Mesendoderm (in vitro differentiated cells): Measurements from ENCODE around the gene TXNDC16.
A peak's percentile ranks its signal among the peaks of the same experiment; 100 is the strongest.
"Not testable (repeated sequence)": the region's sequence is repeated elsewhere in the genome, so short reads cannot be mapped to it uniquely, and the experiment has no call there.

Experiments
- DNase-seq: peaks from one replicate; pipeline ENCODE4 v3.0.0; 2013
- H2AK5ac ChIP-seq: 2 replicates; pipeline ENCODE4 v1.6.1; 2013; ENCODE audit warnings: low read length, inconsistent platforms
- H2BK120ac ChIP-seq: 2 replicates; pipeline ENCODE4 v1.6.1; 2013; ENCODE audit warnings: low read depth, mild to moderate bottlenecking, low read length, moderate library complexity, mixed read lengths
- H2BK15ac ChIP-seq: replicated peaks from 2 replicates; pipeline ENCODE4 v1.6.1; 2013; ENCODE audit warnings: low read depth, mild to moderate bottlenecking, moderate library complexity
- H2BK5ac ChIP-seq: 2 replicates; pipeline ENCODE4 v1.6.1; 2013; ENCODE audit warnings: low read length, inconsistent platforms
- H3K18ac ChIP-seq: 2 replicates; pipeline ENCODE4 v1.6.1; 2013; ENCODE audit warnings: mild to moderate bottlenecking, low read length, mixed read lengths
- H3K23ac ChIP-seq: one replicate; pipeline ENCODE4 v1.6.1; 2013; ENCODE audit warnings: low read length
- H3K27ac ChIP-seq: 2 replicates; pipeline ENCODE4 v1.5.1; 2013; ENCODE audit warnings: low read depth, mild to moderate bottlenecking, inconsistent platforms, low read length, moderate library complexity
- H3K27me3 ChIP-seq: 2 replicates; pipeline ENCODE4 v1.6.1; 2013; ENCODE audit warnings: low read length, control low read depth, mild to moderate bottlenecking, inconsistent platforms; ENCODE audit not compliant: insufficient read depth, poor library complexity
- H3K36me3 ChIP-seq: 2 replicates; pipeline ENCODE4 v1.6.1; 2013; ENCODE audit warnings: low read length, inconsistent platforms; ENCODE audit not compliant: control insufficient read depth, insufficient read depth
- H3K4ac ChIP-seq: one replicate; pipeline ENCODE4 v1.6.1; 2013; ENCODE audit warnings: low read depth, mild to moderate bottlenecking, low read length, moderate library complexity
- H3K4me1 ChIP-seq: 2 replicates; pipeline ENCODE4 v1.6.1; 2013; ENCODE audit warnings: low read depth, low read length, inconsistent platforms; ENCODE audit not compliant: control insufficient read depth
- H3K4me2 ChIP-seq: 2 replicates; pipeline ENCODE4 v1.6.1; 2013; ENCODE audit warnings: low read length
- H3K4me3 ChIP-seq: 2 replicates; pipeline ENCODE4 v1.5.1; 2013; ENCODE audit warnings: mild to moderate bottlenecking, low read length
- H3K56ac ChIP-seq: one replicate; pipeline ENCODE4 v1.6.1; 2013; ENCODE audit warnings: low read length
- H3K79me1 ChIP-seq: 2 replicates; pipeline ENCODE4 v1.6.1; 2013; ENCODE audit warnings: low read length, inconsistent platforms
- H3K79me2 ChIP-seq: 2 replicates; pipeline ENCODE4 v1.6.1; 2013; ENCODE audit warnings: mild to moderate bottlenecking, low read length; ENCODE audit not compliant: control insufficient read depth, insufficient read depth
- H3K9ac ChIP-seq: 2 replicates; pipeline ENCODE4 v1.6.1; 2013; ENCODE audit warnings: low read length, inconsistent platforms
- H4K5ac ChIP-seq: one replicate; pipeline ENCODE4 v1.6.1; 2013; ENCODE audit warnings: low read length
- H4K8ac ChIP-seq: one replicate; pipeline ENCODE4 v1.6.1; 2013; ENCODE audit warnings: low read depth, mild to moderate bottlenecking, control low read depth, low read length, moderate library complexity
- WGBS: extraction: QIAGEN DNeasy Blood & Tissue Kit; methylation state at CpG from one replicate; pipeline ENCODE4 v1.1.7; 2013; ENCODE audit warnings: low lambda C conversion rate, missing lambda C conversion rate; ENCODE audit not compliant: insufficient coverage; ENCODE audit errors: extremely low coverage; 5-methylcytosine and 5-hydroxymethylcytosine counted together

The TXNDC16 gene

DNA sequence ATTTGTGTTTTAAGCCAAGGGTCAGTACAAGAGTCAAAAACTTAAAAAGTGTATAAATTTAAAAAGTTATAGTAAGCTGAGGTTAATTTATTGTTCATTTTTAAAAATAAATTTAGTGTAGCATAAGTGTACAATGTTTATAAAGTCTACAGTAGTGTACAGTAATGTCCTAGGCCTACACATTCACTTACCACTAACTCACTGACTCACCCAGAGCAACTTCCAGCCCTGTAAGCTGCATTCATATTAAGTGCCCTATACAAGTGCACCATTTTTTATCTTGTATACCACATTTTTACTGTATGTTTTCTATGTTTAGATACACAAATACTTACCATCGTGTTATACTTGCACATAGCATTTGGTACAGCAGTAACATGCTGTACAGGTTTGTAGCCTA, 38.0 kb upstream of the TXNDC16 start:
- WGBS, result no CpG with 5 or more reads among the region's 1 CpG
- Histone ChIP-seq H4K8ac (no peak overlapping the region), H3K27me3 (no peaks in the 10 kb centered on the region), H3K36me3 (no peaks in the 10 kb centered on the region), H3K18ac (no peak overlapping the region), H3K4ac (no peak overlapping the region), H3K23ac (no peak overlapping the region), H3K4me1 (no peaks in the 10 kb centered on the region), H2BK15ac (no peak overlapping the region), H2BK120ac (no peak overlapping the region), H2AK5ac (no peak overlapping the region), H2BK5ac (no peak overlapping the region), H3K79me2 (no peaks in the 10 kb centered on the region), H3K79me1 (no peaks in the 10 kb centered on the region), H4K5ac (no peak overlapping the region), H3K4me2 (no peak overlapping the region), H3K27ac (no peak overlapping the region), H3K9ac (no peak overlapping the region), H3K56ac (no peak overlapping the region), H3K4me3 (no peak overlapping the region)
- no peak for DNase-seq

DNA sequence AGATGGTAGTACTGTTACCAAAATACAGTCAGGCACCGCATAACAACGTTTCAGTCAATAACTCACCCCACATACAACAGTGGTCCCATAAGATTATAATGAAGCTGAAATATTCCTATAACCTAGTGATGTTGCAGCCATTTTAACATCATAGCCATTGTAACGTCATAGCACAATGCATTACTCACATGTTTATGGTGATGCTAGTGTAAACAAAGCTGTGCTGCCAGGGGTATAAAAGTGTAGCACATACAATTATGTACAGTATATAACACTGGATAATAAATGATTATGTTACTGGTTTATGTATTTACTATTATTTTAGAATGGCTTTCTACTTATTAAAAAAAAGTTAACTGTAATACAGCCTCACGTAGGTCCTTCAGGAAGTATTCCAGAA, 37.3 kb upstream of the TXNDC16 start:
- Histone ChIP-seq H3K9ac (no peak overlapping the region), H3K23ac (no peak overlapping the region), H3K27me3 (no peaks in the 10 kb centered on the region), H4K5ac (no peak overlapping the region), H3K27ac (no peak overlapping the region), H3K56ac (no peak overlapping the region), H3K4me3 (no peak overlapping the region), H2BK5ac (no peak overlapping the region), H3K79me2 (no peaks in the 10 kb centered on the region), H3K36me3 (no peaks in the 10 kb centered on the region), H2BK120ac (no peak overlapping the region), H2BK15ac (no peak overlapping the region), H3K4me2 (no peak overlapping the region), H3K79me1 (no peaks in the 10 kb centered on the region), H4K8ac (no peak overlapping the region), H2AK5ac (no peak overlapping the region), H3K4ac (no peak overlapping the region), H3K4me1 (no peaks in the 10 kb centered on the region), H3K18ac (no peak overlapping the region)
- WGBS, result no CpG with 5 or more reads among the region's 4 CpGs
- DNase-seq, result no peak

DNA sequence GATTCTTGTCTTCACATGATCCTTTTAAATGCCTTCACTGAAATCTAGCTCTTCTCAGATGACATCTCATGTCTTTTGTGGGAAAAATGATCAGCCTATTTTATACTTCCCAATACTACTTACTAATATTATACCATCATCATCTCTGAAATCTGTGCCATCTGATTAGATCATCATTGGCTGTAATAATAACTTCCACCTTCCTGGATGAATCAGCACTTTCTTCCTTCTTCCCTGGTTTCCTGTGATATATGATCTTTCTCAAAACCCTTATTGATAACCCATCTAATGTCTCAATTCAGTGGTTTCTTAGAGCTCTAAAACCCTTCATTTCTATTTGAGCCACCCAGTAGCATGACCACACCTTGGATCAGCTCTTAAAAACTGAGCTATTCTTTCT, 31.2 kb upstream of the TXNDC16 start:
- no peak overlapping the region for H2BK5ac ChIP-seq
- H3K79me1 ChIP-seq, result no peaks in the 10 kb centered on the region
- H3K4ac ChIP-seq, result no peak overlapping the region
- no peak overlapping the region for H3K4me3 ChIP-seq
- no peaks in the 10 kb centered on the region for H3K27me3 ChIP-seq
- no peak overlapping the region for H3K4me2 ChIP-seq
- H3K23ac ChIP-seq, result no peak overlapping the region
- no peak overlapping the region for H3K18ac ChIP-seq
- no peak overlapping the region for H2BK120ac ChIP-seq
- no peak overlapping the region for H3K27ac ChIP-seq
- H3K36me3 ChIP-seq, result no peaks in the 10 kb centered on the region
- no peak overlapping the region for H4K5ac ChIP-seq
- H3K4me1 ChIP-seq, result no peaks in the 10 kb centered on the region
- H3K9ac ChIP-seq, result no peak overlapping the region
- H3K79me2 ChIP-seq, result no peaks in the 10 kb centered on the region
- no peak overlapping the region for H2AK5ac ChIP-seq
- no peak overlapping the region for H2BK15ac ChIP-seq
- H4K8ac ChIP-seq, result no peak overlapping the region
- H3K56ac ChIP-seq, result no peak overlapping the region
- DNase-seq, result no peak

DNA sequence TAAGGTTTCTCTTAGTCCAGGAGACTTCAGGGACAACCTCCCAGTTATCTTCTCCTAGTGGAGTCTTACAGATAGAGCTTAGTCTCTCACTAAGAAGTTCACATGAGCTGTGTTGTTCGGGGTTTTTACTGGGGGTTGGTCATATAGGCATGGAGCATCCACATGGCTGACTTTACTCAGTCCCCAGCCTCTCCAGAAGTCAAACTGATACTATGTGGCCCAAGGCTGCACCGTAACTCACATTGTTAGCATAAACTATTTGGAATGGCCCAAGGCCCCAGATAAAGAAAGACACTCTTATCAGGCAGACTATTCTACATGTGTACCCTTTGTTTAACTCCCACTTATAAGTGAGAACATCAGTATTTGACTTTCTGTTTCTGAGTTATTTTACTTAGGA, 23.6 kb upstream of the TXNDC16 start:
- Histone ChIP-seq H3K27me3 (no peaks in the 10 kb centered on the region), H3K4ac (no peak overlapping the region), H3K23ac (no peak overlapping the region), H3K27ac (no peak overlapping the region), H3K79me1 (no peaks in the 10 kb centered on the region), H3K56ac (no peak overlapping the region), H3K79me2 (no peaks in the 10 kb centered on the region), H3K36me3 (no peaks in the 10 kb centered on the region), H2BK15ac (no peak overlapping the region), H3K9ac (no peak overlapping the region), H3K4me1 (no peaks in the 10 kb centered on the region), H2BK5ac (no peak overlapping the region), H3K18ac (no peak overlapping the region), H2AK5ac (no peak overlapping the region), H4K5ac (no peak overlapping the region), H3K4me3 (no peak overlapping the region), H3K4me2 (no peak overlapping the region), H4K8ac (no peak overlapping the region), H2BK120ac (no peak overlapping the region)
- no CpG with 5 or more reads among the region's 2 CpGs for WGBS
- DNase-seq, result no peak

DNA sequence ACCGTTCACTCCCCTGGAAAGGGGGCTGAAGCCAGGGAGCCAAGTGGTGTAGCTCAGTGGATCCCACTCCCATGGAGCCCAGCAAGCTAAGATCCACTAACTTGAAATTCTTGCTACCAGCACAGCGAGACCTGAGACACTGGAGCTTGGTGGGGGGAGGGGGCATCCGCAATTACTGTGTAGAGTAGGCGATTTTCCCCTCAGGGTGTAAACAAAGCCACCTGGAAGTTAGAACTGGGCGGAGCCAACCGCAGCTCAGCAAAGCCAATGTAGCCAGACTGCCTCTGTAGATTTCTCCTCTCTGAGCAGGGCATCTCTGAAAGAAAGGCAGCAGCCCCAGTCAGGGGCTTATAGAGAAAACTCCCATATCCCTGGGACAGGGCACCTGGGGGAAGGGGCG, 16.1 kb upstream of the TXNDC16 start:
- H3K9ac ChIP-seq, H3K4me3 ChIP-seq, H3K27ac ChIP-seq, H3K79me2 ChIP-seq, H4K8ac ChIP-seq, H2BK5ac ChIP-seq, H3K4me1 ChIP-seq, H2BK120ac ChIP-seq, H2AK5ac ChIP-seq, H3K56ac ChIP-seq, H3K18ac ChIP-seq, H3K4me2 ChIP-seq, H3K36me3 ChIP-seq, H3K4ac ChIP-seq, H2BK15ac ChIP-seq, H3K27me3 ChIP-seq, H4K5ac ChIP-seq, H3K23ac ChIP-seq, H3K79me1 ChIP-seq: not testable (repeated sequence)
- WGBS, result no CpG with 5 or more reads among the region's 7 CpGs
- DNase-seq, result peak; percentile 26

DNA sequence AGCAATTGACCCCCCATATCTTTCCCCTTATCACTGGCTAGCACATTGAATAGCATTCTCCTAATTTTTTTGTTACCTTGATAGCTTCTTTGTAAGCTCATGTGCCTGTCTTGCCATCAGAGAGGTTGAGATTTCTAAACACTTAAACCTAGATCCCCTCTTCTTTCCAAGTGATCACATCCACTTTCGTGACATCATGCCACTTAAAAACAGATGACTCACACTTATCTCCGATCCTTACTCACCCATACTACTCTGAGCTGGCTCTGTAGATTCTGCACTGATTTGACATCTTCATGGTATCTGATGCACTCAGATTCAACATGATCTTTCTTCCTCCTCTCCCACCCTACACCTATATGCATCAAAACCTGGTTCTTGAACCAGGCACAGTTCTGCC, 10.8 kb upstream of the TXNDC16 start:
- no peak overlapping the region for H3K4ac ChIP-seq
- H2AK5ac ChIP-seq, result no peak overlapping the region
- no peak overlapping the region for H4K8ac ChIP-seq
- no peak overlapping the region for H3K4me3 ChIP-seq
- H4K5ac ChIP-seq, result no peak overlapping the region
- H3K4me1 ChIP-seq, result no peaks in the 10 kb centered on the region
- peak; percentile 19 for DNase-seq
- no peak overlapping the region for H3K4me2 ChIP-seq
- no peak overlapping the region for H2BK5ac ChIP-seq
- H3K27ac ChIP-seq, result no peak overlapping the region
- H3K79me2 ChIP-seq, result no peaks in the 10 kb centered on the region
- no peak overlapping the region for H3K18ac ChIP-seq
- H3K79me1 ChIP-seq, result no peaks in the 10 kb centered on the region
- no peak overlapping the region for H3K23ac ChIP-seq
- H3K9ac ChIP-seq, result no peak overlapping the region
- WGBS, result no CpG with 5 or more reads among the region's 2 CpGs
- no peaks in the 10 kb centered on the region for H3K36me3 ChIP-seq
- no peak overlapping the region for H2BK120ac ChIP-seq
- H2BK15ac ChIP-seq, result no peak overlapping the region
- H3K27me3 ChIP-seq, result no peaks in the 10 kb centered on the region
- H3K56ac ChIP-seq, result no peak overlapping the region
